ENCODE measurements around the gene IRGM.
"Not testable (repeated sequence)": the region's sequence is repeated elsewhere in the genome, so short reads cannot be mapped to it uniquely, and the experiment has no call there.

Gene IRGM

GRCh38 chr5:150846308-150846653 is at the start of gene IRGM:
TSS of gene IRGM (plus strand) at chr5:150846521. CDS start at chr5:150848124, 1,603 bp downstream.
- not testable (repeated sequence) for H3K4me3 ChIP-seq (ENCODE audit: low read length); DNase-seq (ENCODE audit: low read depth)

- no peak for TF ChIP-seq CTCF (conservative IDR thresholded peaks at IDR 0.05; ENCODE audit: low read depth, low read length)
- H3K4me3 ChIP-seq (ENCODE audit: low read length): no peak overlapping the region
- no peak for DNase-seq (ENCODE audit: low read depth)
Measured at GRCh38 chr5:150797384-150797783, 48.9 kb upstream of the IRGM start.

- TF ChIP-seq CTCF (conservative IDR thresholded peaks at IDR 0.05; ENCODE audit: low read depth, low read length): peak; percentile 51
- peak overlapping the region; percentile 55 for H3K4me3 ChIP-seq (ENCODE audit: low read length)
- DNase-seq (ENCODE audit: low read depth): no peak
Measured at GRCh38 chr5:150801117-150801927, 45.0 kb upstream of the IRGM start.

DNA sequence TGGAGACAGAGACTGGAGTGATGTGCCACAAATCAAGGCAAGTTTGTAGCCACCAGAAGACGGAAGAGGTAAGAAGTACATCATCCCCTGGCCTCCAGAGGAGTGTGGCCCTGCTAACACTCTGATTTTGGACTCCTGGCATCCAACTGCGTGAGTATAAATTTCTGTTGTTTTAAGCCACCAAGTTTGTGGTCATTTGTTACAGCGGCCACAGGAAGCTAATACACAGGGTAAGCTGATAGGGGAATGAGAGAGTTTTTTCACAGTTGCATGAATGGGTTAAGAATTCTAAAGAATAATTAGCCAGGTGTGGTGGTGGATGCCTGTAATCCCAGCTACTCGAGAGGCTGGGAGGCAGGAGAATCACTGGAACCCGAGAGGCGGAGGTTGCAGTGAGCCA is 41.9 kb upstream of the IRGM start:
- no peak for TF ChIP-seq CTCF (conservative IDR thresholded peaks at IDR 0.05; ENCODE audit: low read depth, low read length)
- no peak overlapping the region for H3K4me3 ChIP-seq (ENCODE audit: low read length)
- no peak for DNase-seq (ENCODE audit: low read depth)

DNA sequence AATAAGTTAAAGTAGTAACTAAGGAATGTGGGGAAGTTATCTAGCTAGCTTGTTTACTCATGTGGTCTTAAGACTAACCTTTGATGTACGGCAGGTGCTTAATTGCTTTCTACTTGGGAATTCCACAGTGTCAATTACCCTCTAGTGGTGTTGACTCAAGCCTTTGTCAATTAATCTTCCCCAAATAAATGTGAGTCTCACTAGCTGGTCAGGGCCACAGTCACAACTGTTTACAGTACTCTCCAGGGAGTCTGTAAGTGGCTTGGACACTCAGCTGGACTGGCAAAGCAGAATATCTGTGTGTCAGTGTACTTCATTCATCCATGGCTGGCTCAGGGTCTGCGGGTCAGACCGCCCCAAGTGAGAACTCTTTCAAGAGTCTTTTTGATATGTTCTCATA is 37.0 kb upstream of the IRGM start:
- TF ChIP-seq CTCF (conservative IDR thresholded peaks at IDR 0.05; ENCODE audit: low read depth, low read length): no peak
- H3K4me3 ChIP-seq (ENCODE audit: low read length): no peak overlapping the region
- DNase-seq (ENCODE audit: low read depth): no peak

GRCh38 chr5:150815010-150815409 is 31.3 kb upstream of the IRGM start:
- DNase-seq (ENCODE audit: low read depth): no peak
- H3K4me3 ChIP-seq (ENCODE audit: low read length): no peak overlapping the region
- no peak for TF ChIP-seq CTCF (conservative IDR thresholded peaks at IDR 0.05; ENCODE audit: low read depth, low read length)

DNA sequence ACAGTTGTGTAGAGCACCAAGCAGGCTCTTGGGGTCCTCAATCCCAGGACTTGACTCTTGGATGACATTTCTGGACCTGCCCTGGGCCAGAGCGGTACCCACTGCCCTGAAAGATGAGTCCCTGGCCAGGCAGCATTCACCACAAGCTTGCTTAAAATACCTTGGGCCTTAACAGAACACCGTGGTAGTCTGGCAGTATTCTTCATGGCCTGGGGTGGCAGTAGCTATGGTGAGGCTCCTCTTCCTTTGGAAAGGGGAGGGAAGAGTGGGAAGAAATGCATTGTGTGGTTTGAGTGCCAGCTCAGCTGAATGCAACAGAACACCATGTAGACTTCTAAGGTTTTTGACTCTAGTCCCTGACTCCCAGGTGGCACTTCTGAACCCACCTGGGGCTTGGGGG is 29.4 kb upstream of the IRGM start:
- no peak overlapping the region for H3K4me3 ChIP-seq (ENCODE audit: low read length)
- no peak for TF ChIP-seq CTCF (conservative IDR thresholded peaks at IDR 0.05; ENCODE audit: low read depth, low read length)
- DNase-seq (ENCODE audit: low read depth): no peak

Measured in retinal pigment epithelial cell (primary cell).